Measurements from ENCODE around the gene KIRREL1. TPM values are rescaled to one million over a fixed set of nuclear protein-coding genes. Genes with fewer than 3 reads are reported as not detected.
"Not testable (repeated sequence)": the region's sequence is repeated elsewhere in the genome, so short reads cannot be mapped to it uniquely, and the experiment has no call there.

The KIRREL1 gene
- total and polyA plus RNA-seq, 4 donors: 15.3 to 102 (median 69.1) TPM

- no peaks in the 10 kb centered on the region for H3K27me3 ChIP-seq (ENCODE audit: control insufficient read depth in 1 of 2, insufficient read depth in 2 of 2, low read length in 1 of 2)
- DNase-seq: no peak
- no peak overlapping the region for H3K4me3 ChIP-seq (ENCODE audit: low read length in 2 of 2)
- 72 to 79% methylated on average over 2 of the region's 2 CpGs for WGBS, 2 donors
- ATAC-seq (ENCODE audit: low FRiP score): no peak
- no peaks in the 10 kb centered on the region for H3K9me3 ChIP-seq (ENCODE audit: control insufficient read depth, low read length)
- no peak overlapping the region for H3K27ac ChIP-seq (ENCODE audit: low read depth in 1 of 2, low read length in 2 of 2)
- H3K36me3 ChIP-seq (ENCODE audit: control insufficient read depth in 1 of 2, insufficient read depth in 2 of 2, low read length in 1 of 2): no peaks in the 10 kb centered on the region
- no peaks in the 10 kb centered on the region for H3K4me1 ChIP-seq (ENCODE audit: control insufficient read depth in 1 of 2, insufficient read depth in 2 of 2, low read length in 2 of 2)
- intact Hi-C loops (cut with DNase I): loop anchor here (2.0 kb wide), 3 partner anchors 157 to 543 kb away; no protein-coding TSS in a partner anchor
These were observed 130.6 kb downstream of the KIRREL1 start for GRCh38 chr1:158124034-158124433.

GRCh38 chr1:158124999-158125398 is 131.6 kb downstream of the KIRREL1 start:
- intact Hi-C loops (cut with DNase I): loop anchor here (2.0 to 5.0 kb wide), 4 partner anchors 158 to 544 kb away; no protein-coding TSS in a partner anchor
- peak; percentile 96 for ATAC-seq (ENCODE audit: low FRiP score)
- peak; percentile 86 to 88 for DNase-seq
- Histone ChIP-seq H3K27me3 (ENCODE audit: control insufficient read depth in 1 of 2, insufficient read depth in 2 of 2, low read length in 1 of 2) (no peaks in the 10 kb centered on the region), H3K36me3 (ENCODE audit: control insufficient read depth in 1 of 2, insufficient read depth in 2 of 2, low read length in 1 of 2) (no peaks in the 10 kb centered on the region), H3K4me1 (ENCODE audit: control insufficient read depth in 1 of 2, insufficient read depth in 2 of 2, low read length in 2 of 2) (no peaks in the 10 kb centered on the region), H3K27ac (ENCODE audit: low read depth in 1 of 2, low read length in 2 of 2) (no peak overlapping the region), H3K4me3 (ENCODE audit: low read length in 2 of 2) (no peak overlapping the region), H3K9me3 (ENCODE audit: control insufficient read depth, low read length) (no peaks in the 10 kb centered on the region)
- 0 to 2% methylated on average over 3 to 4 of the region's 4 CpGs for WGBS, 2 donors

- 84% methylated on average over 2 of the region's 2 CpGs for WGBS, 2 donors
- intact Hi-C loops (cut with DNase I): loop anchor here in 1 of 2 donors (5.0 kb wide), 1 partner anchor 544 kb away; no protein-coding TSS in a partner anchor
- Histone ChIP-seq H3K36me3 (ENCODE audit: control insufficient read depth in 1 of 2, insufficient read depth in 2 of 2, low read length in 1 of 2) (no peaks in the 10 kb centered on the region), H3K9me3 (ENCODE audit: control insufficient read depth, low read length) (no peaks in the 10 kb centered on the region), H3K27ac (ENCODE audit: low read depth in 1 of 2, low read length in 2 of 2) (no peak overlapping the region), H3K27me3 (ENCODE audit: control insufficient read depth in 1 of 2, insufficient read depth in 2 of 2, low read length in 1 of 2) (no peaks in the 10 kb centered on the region), H3K4me3 (ENCODE audit: low read length in 2 of 2) (no peak overlapping the region), H3K4me1 (ENCODE audit: control insufficient read depth in 1 of 2, insufficient read depth in 2 of 2, low read length in 2 of 2) (no peaks in the 10 kb centered on the region)
- no peak for DNase-seq
- no peak for ATAC-seq (ENCODE audit: low FRiP score)
These were observed 133.0 kb downstream of the KIRREL1 start for GRCh38 chr1:158126425-158126824.

GRCh38 chr1:158128531-158128930 is 135.1 kb downstream of the KIRREL1 start:
- not testable (repeated sequence) for H3K4me3 ChIP-seq (ENCODE audit: low read length in 2 of 2); H3K27ac ChIP-seq (ENCODE audit: low read depth in 1 of 2, low read length in 2 of 2); H3K4me1 ChIP-seq (ENCODE audit: control insufficient read depth in 1 of 2, insufficient read depth in 2 of 2, low read length in 2 of 2); H3K9me3 ChIP-seq (ENCODE audit: control insufficient read depth, low read length); H3K27me3 ChIP-seq (ENCODE audit: control insufficient read depth in 1 of 2, insufficient read depth in 2 of 2, low read length in 1 of 2); ATAC-seq (ENCODE audit: low FRiP score); H3K36me3 ChIP-seq (ENCODE audit: control insufficient read depth in 1 of 2, insufficient read depth in 2 of 2, low read length in 1 of 2); DNase-seq
- WGBS, 2 donors: 91 to 92% methylated on average over 8 of the region's 8 CpGs
- intact Hi-C loops (cut with DNase I): loop anchor here in 1 of 2 donors (5.0 kb wide), 1 partner anchor 546 kb away; no protein-coding TSS in a partner anchor

GRCh38 chr1:158131217-158131616 is 137.8 kb downstream of the KIRREL1 start:
- Histone ChIP-seq H3K4me1 (ENCODE audit: control insufficient read depth in 1 of 2, insufficient read depth in 2 of 2, low read length in 2 of 2) (no peaks in the 10 kb centered on the region), H3K27ac (ENCODE audit: low read depth in 1 of 2, low read length in 2 of 2) (no peak overlapping the region), H3K9me3 (ENCODE audit: control insufficient read depth, low read length) (no peaks in the 10 kb centered on the region), H3K36me3 (ENCODE audit: control insufficient read depth in 1 of 2, insufficient read depth in 2 of 2, low read length in 1 of 2) (no peaks in the 10 kb centered on the region), H3K27me3 (ENCODE audit: control insufficient read depth in 1 of 2, insufficient read depth in 2 of 2, low read length in 1 of 2) (no peaks in the 10 kb centered on the region), H3K4me3 (ENCODE audit: low read length in 2 of 2) (no peak overlapping the region)
- no peak for ATAC-seq (ENCODE audit: low FRiP score)
- DNase-seq: no peak
- intact Hi-C loops (cut with DNase I): no loop called here
- 76 to 86% methylated on average over 3 of the region's 3 CpGs for WGBS, 2 donors

GRCh38 chr1:158140764-158141192 is 147.3 kb downstream of the KIRREL1 start:
- Histone ChIP-seq H3K36me3 (ENCODE audit: control insufficient read depth in 1 of 2, insufficient read depth in 2 of 2, low read length in 1 of 2) (no peaks in the 10 kb centered on the region), H3K4me1 (ENCODE audit: control insufficient read depth in 1 of 2, insufficient read depth in 2 of 2, low read length in 2 of 2) (peaks cover 0 to 2% of the 10 kb centered on the region in 2 donors), H3K27ac (ENCODE audit: low read depth in 1 of 2, low read length in 2 of 2) (no peak overlapping the region), H3K4me3 (ENCODE audit: low read length in 2 of 2) (no peak overlapping the region), H3K9me3 (ENCODE audit: control insufficient read depth, low read length) (no peaks in the 10 kb centered on the region), H3K27me3 (ENCODE audit: control insufficient read depth in 1 of 2, insufficient read depth in 2 of 2, low read length in 1 of 2) (no peaks in the 10 kb centered on the region)
- ATAC-seq (ENCODE audit: low FRiP score) (no peak), DNase-seq (no peak)
- WGBS, 2 donors: 89 to 90% methylated on average over 3 of the region's 3 CpGs
- intact Hi-C loops (cut with DNase I): no loop called here

- DNase-seq (peak; percentile 64 to 83), ATAC-seq (ENCODE audit: low FRiP score) (no peak)
- Histone ChIP-seq H3K4me1 (ENCODE audit: control insufficient read depth in 1 of 2, insufficient read depth in 2 of 2, low read length in 2 of 2) (peaks cover 0 to 2% of the 10 kb centered on the region in 2 donors), H3K9me3 (ENCODE audit: control insufficient read depth, low read length) (no peaks in the 10 kb centered on the region), H3K36me3 (ENCODE audit: control insufficient read depth in 1 of 2, insufficient read depth in 2 of 2, low read length in 1 of 2) (no peaks in the 10 kb centered on the region), H3K4me3 (ENCODE audit: low read length in 2 of 2) (no peak overlapping the region), H3K27me3 (ENCODE audit: control insufficient read depth in 1 of 2, insufficient read depth in 2 of 2, low read length in 1 of 2) (no peaks in the 10 kb centered on the region), H3K27ac (ENCODE audit: low read depth in 1 of 2, low read length in 2 of 2) (no peak overlapping the region)
- intact Hi-C loops (cut with DNase I): no loop called here
These were observed 151.8 kb downstream of the KIRREL1 start for GRCh38 chr1:158145173-158145719.

- H3K4me1 ChIP-seq (ENCODE audit: control insufficient read depth in 1 of 2, insufficient read depth in 2 of 2, low read length in 2 of 2): peaks cover 0 to 2% of the 10 kb centered on the region in 2 donors
- no peak overlapping the region for H3K4me3 ChIP-seq (ENCODE audit: low read length in 2 of 2)
- ATAC-seq (ENCODE audit: low FRiP score) (no peak), DNase-seq (no peak)
- 82 to 83% methylated on average over 6 of the region's 6 CpGs for WGBS, 2 donors
- intact Hi-C loops (cut with DNase I): no loop called here
- no peaks in the 10 kb centered on the region for H3K27me3 ChIP-seq (ENCODE audit: control insufficient read depth in 1 of 2, insufficient read depth in 2 of 2, low read length in 1 of 2)
- no peak overlapping the region for H3K27ac ChIP-seq (ENCODE audit: low read depth in 1 of 2, low read length in 2 of 2)
- H3K9me3 ChIP-seq (ENCODE audit: control insufficient read depth, low read length): no peaks in the 10 kb centered on the region
- no peaks in the 10 kb centered on the region for H3K36me3 ChIP-seq (ENCODE audit: control insufficient read depth in 1 of 2, insufficient read depth in 2 of 2, low read length in 1 of 2)
These were observed 152.7 kb downstream of the KIRREL1 start for GRCh38 chr1:158146165-158146564.

- intact Hi-C loops (cut with DNase I): no loop called here
- no peaks in the 10 kb centered on the region for H3K9me3 ChIP-seq (ENCODE audit: control insufficient read depth, low read length)
These were observed 153.3 kb downstream of the KIRREL1 start for GRCh38 chr1:158146739-158147138.

More at GRCh38 chr1:158146739-158147138, 153.3 kb downstream of the KIRREL1 start:
- no peak overlapping the region for H3K27ac ChIP-seq (ENCODE audit: low read depth in 1 of 2, low read length in 2 of 2)
- H3K36me3 ChIP-seq (ENCODE audit: control insufficient read depth in 1 of 2, insufficient read depth in 2 of 2, low read length in 1 of 2): no peaks in the 10 kb centered on the region
- ATAC-seq (ENCODE audit: low FRiP score) (no peak), DNase-seq (no peak)
- peaks cover 0 to 2% of the 10 kb centered on the region in 2 donors for H3K4me1 ChIP-seq (ENCODE audit: control insufficient read depth in 1 of 2, insufficient read depth in 2 of 2, low read length in 2 of 2)
- H3K4me3 ChIP-seq (ENCODE audit: low read length in 2 of 2): no peak overlapping the region
- WGBS, 2 donors: 92 to 94% methylated on average over 2 of the region's 2 CpGs
- H3K27me3 ChIP-seq (ENCODE audit: control insufficient read depth in 1 of 2, insufficient read depth in 2 of 2, low read length in 1 of 2): no peaks in the 10 kb centered on the region

Measured in aorta (tissue), 5 donors.